Loucy (cell line): Measurements from ENCODE around the gene FAM170A.

ENCODE experiments used
- EZH2phosphoT487 ChIP-seq: fragments of 200-600 bp; IDR thresholded peaks from 2 replicates; pipeline ENCODE4 v1.6.1; 2018; ENCODE audit warnings: antibody characterized with exemption, mild to moderate bottlenecking, moderate library complexity, borderline replicate concordance
- TF ChIP-seq, protein P1 (sequence below): fragments of 200-600 bp; sonication (generic); conservative IDR thresholded peaks from 2 replicates; pipeline ENCODE4 v1.5.1; 2014; ENCODE audit warnings: mild to moderate bottlenecking, antibody characterized with exemption, low read length

DNA sequence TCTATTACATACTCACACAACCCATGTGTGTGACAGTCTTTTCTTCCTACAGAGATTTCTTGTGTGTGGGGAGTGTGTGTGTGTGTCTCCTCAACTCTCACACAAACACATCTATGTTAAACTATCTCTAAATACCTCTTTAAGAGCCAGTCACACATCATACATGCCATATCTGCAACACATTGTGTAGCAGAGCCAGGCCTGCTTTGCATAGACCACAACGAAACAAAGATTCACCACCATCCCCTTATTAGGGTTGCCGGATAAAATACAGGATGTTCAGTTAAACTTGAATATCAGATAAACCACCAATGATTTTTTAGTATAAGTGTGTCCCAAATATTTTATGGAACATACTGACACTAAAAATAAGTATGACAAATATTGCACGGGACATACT is 2.3 kb downstream of the FAM170A start:
- TF ChIP-seq, protein P1, sequence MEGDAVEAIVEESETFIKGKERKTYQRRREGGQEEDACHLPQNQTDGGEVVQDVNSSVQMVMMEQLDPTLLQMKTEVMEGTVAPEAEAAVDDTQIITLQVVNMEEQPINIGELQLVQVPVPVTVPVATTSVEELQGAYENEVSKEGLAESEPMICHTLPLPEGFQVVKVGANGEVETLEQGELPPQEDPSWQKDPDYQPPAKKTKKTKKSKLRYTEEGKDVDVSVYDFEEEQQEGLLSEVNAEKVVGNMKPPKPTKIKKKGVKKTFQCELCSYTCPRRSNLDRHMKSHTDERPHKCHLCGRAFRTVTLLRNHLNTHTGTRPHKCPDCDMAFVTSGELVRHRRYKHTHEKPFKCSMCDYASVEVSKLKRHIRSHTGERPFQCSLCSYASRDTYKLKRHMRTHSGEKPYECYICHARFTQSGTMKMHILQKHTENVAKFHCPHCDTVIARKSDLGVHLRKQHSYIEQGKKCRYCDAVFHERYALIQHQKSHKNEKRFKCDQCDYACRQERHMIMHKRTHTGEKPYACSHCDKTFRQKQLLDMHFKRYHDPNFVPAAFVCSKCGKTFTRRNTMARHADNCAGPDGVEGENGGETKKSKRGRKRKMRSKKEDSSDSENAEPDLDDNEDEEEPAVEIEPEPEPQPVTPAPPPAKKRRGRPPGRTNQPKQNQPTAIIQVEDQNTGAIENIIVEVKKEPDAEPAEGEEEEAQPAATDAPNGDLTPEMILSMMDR: no peak
- no peak for TF ChIP-seq EZH2phosphoT487
